Measurements from ENCODE around the gene BRINP1.
"Not testable (repeated sequence)": the region's sequence is repeated elsewhere in the genome, so short reads cannot be mapped to it uniquely, and the experiment has no call there.

BRINP1 gene

GRCh38 chr9:119185298-119185697 lies 183.9 kb downstream of the BRINP1 start:
- no peak for DNase-seq (ENCODE audit: low read depth)
- TF ChIP-seq CTCF (conservative IDR thresholded peaks at IDR 0.05; ENCODE audit: control insufficient read depth, insufficient read depth, low read depth, low read length), result no peak
- H3K4me3 ChIP-seq (ENCODE audit: control insufficient read depth, low read depth, low read length), result no peak overlapping the region

- no peak for DNase-seq (ENCODE audit: low read depth)
- H3K4me3 ChIP-seq (ENCODE audit: control insufficient read depth, low read depth, low read length), result no peak overlapping the region
- TF ChIP-seq CTCF (conservative IDR thresholded peaks at IDR 0.05; ENCODE audit: control insufficient read depth, insufficient read depth, low read depth, low read length), result no peak
Observed at GRCh38 chr9:119184265-119184936, 184.8 kb downstream of the BRINP1 start.

GRCh38 chr9:119181561-119181960 lies 187.7 kb downstream of the BRINP1 start:
- no peak for TF ChIP-seq CTCF (conservative IDR thresholded peaks at IDR 0.05; ENCODE audit: control insufficient read depth, insufficient read depth, low read depth, low read length)
- no peak overlapping the region for H3K4me3 ChIP-seq (ENCODE audit: control insufficient read depth, low read depth, low read length)
- DNase-seq (ENCODE audit: low read depth), result no peak

- DNase-seq (ENCODE audit: low read depth), result no peak
- no peak for TF ChIP-seq CTCF (conservative IDR thresholded peaks at IDR 0.05; ENCODE audit: control insufficient read depth, insufficient read depth, low read depth, low read length)
- H3K4me3 ChIP-seq (ENCODE audit: control insufficient read depth, low read depth, low read length), result no peak overlapping the region
Observed at GRCh38 chr9:119180897-119181296, 188.3 kb downstream of the BRINP1 start.

- no peak overlapping the region for H3K4me3 ChIP-seq (ENCODE audit: control insufficient read depth, low read depth, low read length)
- no peak for TF ChIP-seq CTCF (conservative IDR thresholded peaks at IDR 0.05; ENCODE audit: control insufficient read depth, insufficient read depth, low read depth, low read length)
- no peak for DNase-seq (ENCODE audit: low read depth)
Observed at GRCh38 chr9:119179701-119180100, 189.5 kb downstream of the BRINP1 start.

- no peak for DNase-seq (ENCODE audit: low read depth)
- TF ChIP-seq CTCF (conservative IDR thresholded peaks at IDR 0.05; ENCODE audit: control insufficient read depth, insufficient read depth, low read depth, low read length), result no peak
- no peak overlapping the region for H3K4me3 ChIP-seq (ENCODE audit: control insufficient read depth, low read depth, low read length)
Observed at GRCh38 chr9:119177196-119177595, 192.0 kb downstream of the BRINP1 start.

- no peak overlapping the region for H3K4me3 ChIP-seq (ENCODE audit: control insufficient read depth, low read depth, low read length)
- TF ChIP-seq CTCF (conservative IDR thresholded peaks at IDR 0.05; ENCODE audit: control insufficient read depth, insufficient read depth, low read depth, low read length), result no peak
- no peak for DNase-seq (ENCODE audit: low read depth)
Observed at GRCh38 chr9:119175581-119175980, 193.7 kb downstream of the BRINP1 start.

- H3K4me3 ChIP-seq (ENCODE audit: control insufficient read depth, low read depth, low read length); DNase-seq (ENCODE audit: low read depth): not testable (repeated sequence)
Observed at GRCh38 chr9:119169222-119169621, 200.0 kb downstream of the BRINP1 start.

Measured in fibroblast of mammary gland (primary cell).